Esophagus muscularis mucosa (tissue), 3 donors: Measurements from ENCODE around the gene TMEM63B.

Experiments used
- CTCF ChIP-seq, 3 experiments: fragments of 200-600 bp in 2 of 3; fragments of 450-650 bp in 1 of 3; sonication (generic) in 2 of 3; IDR thresholded peaks; one replicate each; pipeline ENCODE4 v1.5.1; 2017 to 2019; ENCODE audit warnings: antibody characterized with exemption in 3 of 3, mild to moderate bottlenecking in 2 of 3, moderate library complexity in 1 of 3
- POLR2A ChIP-seq: fragments of 450-650 bp; IDR thresholded peaks from one replicate; pipeline ENCODE4 v1.6.1; 2017; ENCODE audit warnings: antibody characterized with exemption, moderate library complexity, mild to moderate bottlenecking, low read depth
- POLR2AphosphoS5 ChIP-seq, 2 donors: sonication (generic); formaldehyde crosslinking; IDR thresholded peaks; one replicate each; pipeline ENCODE4 v1.6.1; 2017; ENCODE audit warnings: antibody characterized with exemption in 2 of 2

GRCh38 chr6:44156494-44157151, 29.3 kb downstream of the TMEM63B start:
- no peak for TF ChIP-seq CTCF (IDR thresholded peaks at IDR 0.05)
- no peak for TF ChIP-seq POLR2AphosphoS5 (IDR thresholded peaks at IDR 0.05)
- TF ChIP-seq POLR2A = no peak
